K562 (cell line): ENCODE results near the gene DUSP23.
A peak's percentile ranks its signal among the peaks of the same experiment; 100 is the strongest.

Experiments used
- COPS2 ChIP-seq: fragments of 450-650 bp; conservative IDR thresholded peaks from 2 replicates; pipeline ENCODE4 v1.6.1; 2016; ENCODE audit warnings: mild to moderate bottlenecking, moderate library complexity
- EP300 ChIP-seq: IDR thresholded peaks from 2 replicates; pipeline ENCODE4 v1.6.1; 2012; ENCODE audit warnings: low read length, improper control_type of control experiment
- POLR2A ChIP-seq: fragments of 450-650 bp; conservative IDR thresholded peaks from 2 replicates; pipeline ENCODE4 v1.6.1; 2016
- RCOR1 ChIP-seq, 2 experiments: IDR thresholded peaks; 2 replicates each; pipeline ENCODE4 v1.6.1; 2012; ENCODE audit warnings: low read depth in 2 of 2, low read length in 2 of 2, borderline replicate concordance in 1 of 2, improper control_type of control experiment in 1 of 2
- TBL1XR1 ChIP-seq, 2 experiments: IDR thresholded peaks; 2 replicates each; pipeline ENCODE4 v1.6.1; 2012; ENCODE audit warnings: improper control_type of control experiment in 2 of 2, low read length in 2 of 2, mild to moderate bottlenecking in 1 of 2
- TCFL5 ChIP-seq: fragments of 250-450 bp; sonication (Bioruptor Pico); conservative IDR thresholded peaks from 2 replicates; pipeline ENCODE4 v1.6.1; 2021; ENCODE audit warnings: mild to moderate bottlenecking, moderate library complexity, matching md5 sums
- TF ChIP-seq, protein P1 (sequence below), 2 experiments: fragments of 450-650 bp; formaldehyde crosslinking in 1 of 2; IDR thresholded peaks; 2 replicates each; pipeline versions ENCODE4 v1.4.0 to v1.6.1; 2014 to 2020; ENCODE audit warnings: mild to moderate bottlenecking in 2 of 2, borderline replicate concordance in 1 of 2, low read depth in 1 of 2

DNA sequence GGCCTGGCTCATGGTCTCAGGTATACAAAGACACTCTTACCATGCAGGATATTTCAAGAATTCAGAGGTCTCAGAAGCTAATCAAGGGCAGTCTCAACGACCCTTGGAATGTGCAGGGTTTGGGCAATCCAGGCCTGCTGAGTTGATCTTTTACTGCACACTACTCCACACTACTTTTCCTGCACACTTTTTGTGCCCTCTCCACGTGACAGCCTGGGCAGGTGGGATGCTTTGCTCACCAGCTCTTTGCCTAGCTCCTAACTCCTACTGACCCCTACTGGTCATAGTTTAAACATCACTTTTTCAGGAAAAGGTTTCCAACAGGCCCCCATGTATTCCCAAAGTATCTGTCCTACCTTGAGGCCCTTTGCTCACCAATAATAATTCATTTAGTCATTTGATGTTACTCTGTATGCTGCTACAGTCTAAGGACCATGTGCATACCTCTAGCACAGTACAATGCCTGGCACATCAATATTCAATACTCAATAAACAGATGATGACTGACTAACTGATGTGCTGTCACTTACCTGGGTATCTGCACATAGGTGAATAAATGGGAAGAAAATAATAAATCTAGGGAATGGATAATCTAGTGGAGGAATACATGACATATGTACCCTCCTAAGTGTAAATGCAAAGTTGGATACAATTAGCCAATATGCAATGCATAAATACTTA lies 9.6 kb downstream of the DUSP23 start:
- no peak for TF ChIP-seq RCOR1 (IDR thresholded peaks at IDR 0.05; ENCODE audit: borderline replicate concordance in 1 of 2, low read depth in 2 of 2, low read length in 2 of 2)
- no peak for TF ChIP-seq EP300
- no peak for TF ChIP-seq COPS2
- TF ChIP-seq POLR2A, result no peak
- TF ChIP-seq, protein P1, sequence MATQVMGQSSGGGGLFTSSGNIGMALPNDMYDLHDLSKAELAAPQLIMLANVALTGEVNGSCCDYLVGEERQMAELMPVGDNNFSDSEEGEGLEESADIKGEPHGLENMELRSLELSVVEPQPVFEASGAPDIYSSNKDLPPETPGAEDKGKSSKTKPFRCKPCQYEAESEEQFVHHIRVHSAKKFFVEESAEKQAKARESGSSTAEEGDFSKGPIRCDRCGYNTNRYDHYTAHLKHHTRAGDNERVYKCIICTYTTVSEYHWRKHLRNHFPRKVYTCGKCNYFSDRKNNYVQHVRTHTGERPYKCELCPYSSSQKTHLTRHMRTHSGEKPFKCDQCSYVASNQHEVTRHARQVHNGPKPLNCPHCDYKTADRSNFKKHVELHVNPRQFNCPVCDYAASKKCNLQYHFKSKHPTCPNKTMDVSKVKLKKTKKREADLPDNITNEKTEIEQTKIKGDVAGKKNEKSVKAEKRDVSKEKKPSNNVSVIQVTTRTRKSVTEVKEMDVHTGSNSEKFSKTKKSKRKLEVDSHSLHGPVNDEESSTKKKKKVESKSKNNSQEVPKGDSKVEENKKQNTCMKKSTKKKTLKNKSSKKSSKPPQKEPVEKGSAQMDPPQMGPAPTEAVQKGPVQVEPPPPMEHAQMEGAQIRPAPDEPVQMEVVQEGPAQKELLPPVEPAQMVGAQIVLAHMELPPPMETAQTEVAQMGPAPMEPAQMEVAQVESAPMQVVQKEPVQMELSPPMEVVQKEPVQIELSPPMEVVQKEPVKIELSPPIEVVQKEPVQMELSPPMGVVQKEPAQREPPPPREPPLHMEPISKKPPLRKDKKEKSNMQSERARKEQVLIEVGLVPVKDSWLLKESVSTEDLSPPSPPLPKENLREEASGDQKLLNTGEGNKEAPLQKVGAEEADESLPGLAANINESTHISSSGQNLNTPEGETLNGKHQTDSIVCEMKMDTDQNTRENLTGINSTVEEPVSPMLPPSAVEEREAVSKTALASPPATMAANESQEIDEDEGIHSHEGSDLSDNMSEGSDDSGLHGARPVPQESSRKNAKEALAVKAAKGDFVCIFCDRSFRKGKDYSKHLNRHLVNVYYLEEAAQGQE (IDR thresholded peaks at IDR 0.05; ENCODE audit: borderline replicate concordance), result peak; percentile 55; the same call in 1 of the 2 replicates
- TF ChIP-seq, protein P1 (CRISPR knock-in tag; IDR thresholded peaks at IDR 0.05; ENCODE audit: low read depth), result no peak
- no peak for TF ChIP-seq TBL1XR1 (IDR thresholded peaks at IDR 0.05; ENCODE audit: low read length in 2 of 2)
- TF ChIP-seq TCFL5 (CRISPR knock-in tag), result no peak
